ENCODE measurements around the gene LRRK1.
"Not testable (repeated sequence)": the region's sequence is repeated elsewhere in the genome, so short reads cannot be mapped to it uniquely, and the experiment has no call there.

LRRK1 gene

GRCh38 chr15:101083336-101084045 is 164.3 kb downstream of the LRRK1 start:
- DNase-seq = no peak

GRCh38 chr15:101084801-101085200 is 165.6 kb downstream of the LRRK1 start:
- DNase-seq = no peak

GRCh38 chr15:101085311-101085700 is 166.1 kb downstream of the LRRK1 start:
- DNase-seq = no peak

GRCh38 chr15:101086394-101087171 is 167.4 kb downstream of the LRRK1 start:
- DNase-seq = no peak

GRCh38 chr15:101087172-101087769 is 168.1 kb downstream of the LRRK1 start:
- no peak for DNase-seq

GRCh38 chr15:101088271-101088670 is 169.1 kb downstream of the LRRK1 start:
- DNase-seq = no peak

GRCh38 chr15:101088788-101089578 is 169.8 kb downstream of the LRRK1 start:
- DNase-seq = peak; percentile 65 to 79

- no peak for DNase-seq
Measured at GRCh38 chr15:101089579-101090427, 170.6 kb downstream of the LRRK1 start.

GRCh38 chr15:101090428-101090790 is 171.3 kb downstream of the LRRK1 start:
- DNase-seq = no peak

GRCh38 chr15:101091080-101092017 is 172.2 kb downstream of the LRRK1 start:
- DNase-seq = no peak

GRCh38 chr15:101092156-101092866 is 173.2 kb downstream of the LRRK1 start:
- no peak for DNase-seq

- no peak for DNase-seq
Measured at GRCh38 chr15:101092867-101093202, 173.7 kb downstream of the LRRK1 start.

- DNase-seq = no peak
Measured at GRCh38 chr15:101093958-101094357, 174.8 kb downstream of the LRRK1 start.

GRCh38 chr15:101095796-101096406 is 176.7 kb downstream of the LRRK1 start:
- not testable (repeated sequence) for DNase-seq

- DNase-seq = no peak
Measured at GRCh38 chr15:101097111-101097510, 178.0 kb downstream of the LRRK1 start.

GRCh38 chr15:101099183-101099582 is 180.0 kb downstream of the LRRK1 start:
- peak in 1 of 2 donors; percentile 10 for DNase-seq

GRCh38 chr15:101100118-101100517 is 181.0 kb downstream of the LRRK1 start:
- no peak for DNase-seq

- no peak for DNase-seq
Measured at GRCh38 chr15:101100593-101101442, 181.7 kb downstream of the LRRK1 start.

- DNase-seq = no peak
Measured at GRCh38 chr15:101101676-101102075, 182.5 kb downstream of the LRRK1 start.
